ENCODE measurements around the gene PAX1. TPM values are rescaled to one million over a fixed set of nuclear protein-coding genes. Genes with fewer than 3 reads are reported as not detected.

The PAX1 gene
- total and polyA plus RNA-seq, 2 of the 8 experiments (the other 6 are each of a cell fraction or from before 2014, with no cell fraction given): not detected

GRCh38 chr20:21714297-21715192 is 9.1 kb downstream of the PAX1 start (continued):
- TF ChIP-seq E2F6 (IDR thresholded peaks at IDR 0.05) (no peak), TAF1 (IDR thresholded peaks at IDR 0.05; ENCODE audit: low read depth, low read length) (no peak), RNF2 (IDR thresholded peaks at IDR 0.05; ENCODE audit: borderline replicate concordance, low read depth, low read length, missing control alignments, poor library complexity, severe bottlenecking) (peak; percentile 45), SRF (IDR thresholded peaks at IDR 0.05; ENCODE audit: low read depth, low read length) (no peak), TCF12 (IDR thresholded peaks at IDR 0.05; ENCODE audit: low read depth, low read length) (0 out of 2 replicates have a peak, but pooled peaks have one; percentile 50), BACH1 (IDR thresholded peaks at IDR 0.05; ENCODE audit: low read length) (no peak), SP2 (IDR thresholded peaks at IDR 0.05; ENCODE audit: low read length) (no peak), USF2 (IDR thresholded peaks at IDR 0.05; ENCODE audit: low read length) (no peak), POLR2A (IDR thresholded peaks at IDR 0.05; ENCODE audit: control extremely low read depth in 1 of 2, low read depth in 2 of 2, low read length in 2 of 2) (no peak), CHD2 (IDR thresholded peaks at IDR 0.05; ENCODE audit: low read length) (no peak), SAP30 (IDR thresholded peaks at IDR 0.05; ENCODE audit: insufficient read depth, insufficient replicate concordance, low read length) (no peak), EGR1 (IDR thresholded peaks at IDR 0.05; ENCODE audit: borderline replicate concordance, low read depth, low read length) (peak; percentile 99), RAD21 (IDR thresholded peaks at IDR 0.05 in 1 of 2, conservative IDR thresholded peaks at IDR 0.05 in 1 of 2; ENCODE audit: low read depth in 2 of 2, low read length in 2 of 2) (no peak), RXRA (IDR thresholded peaks at IDR 0.05; ENCODE audit: insufficient read depth, low read depth, low read length) (no peak), ZNF274 (IDR thresholded peaks at IDR 0.05; ENCODE audit: borderline replicate concordance, extremely low read depth, low read length) (no peak), CBX5 (IDR thresholded peaks at IDR 0.05; ENCODE audit: low read depth, low read length) (no peak), CEBPB (IDR thresholded peaks at IDR 0.05; ENCODE audit: low read depth, low read length) (no peak), HDAC2 (IDR thresholded peaks at IDR 0.05; ENCODE audit: borderline replicate concordance in 1 of 2, low read depth in 2 of 2, low read length in 2 of 2) (peak in 1 of 2 experiments; percentile 85; a peak in 1 of 4 replicates), GTF2F1 (IDR thresholded peaks at IDR 0.05; ENCODE audit: borderline replicate concordance, low read depth, low read length) (no peak), CBX8 (IDR thresholded peaks at IDR 0.05; ENCODE audit: borderline replicate concordance, low read depth, low read length) (no peak), ASH2L (IDR thresholded peaks at IDR 0.05; ENCODE audit: low read length) (peak; percentile 94), CREB1 (IDR thresholded peaks at IDR 0.05) (no peak)
